ENCODE measurements around the gene ENTPD8.
A peak's percentile ranks its signal among the peaks of the same experiment; 100 is the strongest.
"Not testable (repeated sequence)": the region's sequence is repeated elsewhere in the genome, so short reads cannot be mapped to it uniquely, and the experiment has no call there.

The ENTPD8 gene

DNA sequence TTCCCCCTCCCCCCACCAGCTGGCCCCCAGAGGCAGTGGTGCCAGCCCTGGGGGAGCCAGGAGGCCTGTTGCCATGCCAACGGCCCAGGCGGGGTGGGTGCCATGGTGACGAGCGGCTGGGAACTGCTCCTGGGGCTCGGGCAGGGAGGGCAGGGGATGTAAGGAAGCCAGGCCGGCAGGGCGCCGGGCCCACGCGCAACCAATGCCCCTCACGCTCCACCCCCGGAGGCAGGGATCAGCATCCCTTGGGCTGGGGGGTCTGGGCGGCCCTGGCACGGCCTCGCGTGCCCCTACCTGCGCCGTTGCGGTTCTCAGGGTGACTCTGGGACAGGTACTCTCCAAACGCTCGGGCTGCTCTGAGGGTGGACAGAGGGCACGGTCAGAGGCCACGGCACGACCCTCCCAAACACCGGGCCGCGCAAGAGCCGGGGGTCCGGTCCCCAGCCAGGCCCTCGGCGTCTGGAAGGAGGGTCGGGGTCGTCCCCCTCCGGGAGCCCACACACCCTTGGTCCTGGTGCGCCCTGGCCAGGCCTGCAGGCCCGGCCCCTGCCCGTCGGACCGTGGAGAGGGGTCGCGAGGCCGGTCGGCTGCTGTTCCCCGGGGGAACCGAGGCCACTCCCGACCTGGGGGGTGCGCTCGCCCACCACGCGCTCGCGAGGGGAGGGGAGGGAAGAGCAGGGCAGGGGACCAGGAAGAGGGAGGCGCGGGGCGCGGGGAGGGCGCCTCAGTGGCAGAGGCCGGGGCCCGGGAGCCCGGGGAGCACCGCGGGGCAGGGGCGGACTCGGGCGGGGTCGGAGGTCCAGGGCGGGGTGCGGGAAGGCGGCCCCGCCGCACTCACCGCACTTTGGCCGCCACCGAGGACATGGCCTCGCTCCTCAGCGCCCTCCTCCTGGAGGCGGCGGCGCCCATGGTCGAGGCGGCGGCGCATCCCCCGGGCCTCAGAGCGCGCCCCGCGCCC, 17.3 kb upstream of the ENTPD8 start:
- peak; percentile 50 for DNase-seq

DNA sequence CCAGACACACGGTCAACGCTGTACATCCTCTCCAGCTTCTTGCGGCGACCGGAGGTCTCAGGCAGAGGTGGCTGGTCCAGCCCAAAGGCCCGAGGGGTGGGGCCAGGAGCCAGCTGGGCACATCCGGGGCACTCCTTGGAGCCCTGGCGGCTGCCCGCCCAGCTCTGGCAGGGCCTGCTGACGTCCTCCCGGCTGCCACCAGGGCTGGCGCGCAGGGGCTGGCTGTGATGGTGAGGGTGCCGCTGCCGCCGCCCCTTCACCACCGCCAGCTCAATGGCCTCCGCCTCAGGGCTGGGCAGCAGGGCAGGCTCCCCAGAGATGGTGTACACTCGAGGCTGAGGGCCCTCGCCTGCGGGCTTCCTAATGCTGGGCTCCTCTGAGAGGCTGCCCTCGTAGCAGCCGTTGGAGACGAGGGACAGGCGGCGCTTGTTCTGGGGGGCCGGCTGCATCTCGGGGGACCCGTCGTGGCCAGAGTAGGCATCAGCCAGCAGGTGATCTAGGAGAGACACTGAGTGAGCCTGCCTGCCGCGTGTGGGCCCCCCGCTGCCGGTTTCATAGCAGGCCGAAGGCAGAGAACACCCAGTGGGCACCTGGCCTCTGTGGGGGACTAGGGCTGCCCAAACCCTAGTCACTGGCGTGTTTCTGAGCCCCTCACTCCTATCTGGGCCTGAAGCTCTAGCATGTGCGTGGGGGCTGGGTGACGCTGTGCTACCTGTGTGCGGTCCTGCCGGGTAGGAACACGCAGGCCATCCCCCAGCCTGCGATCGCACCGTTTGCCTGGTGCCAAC, 16.4 kb upstream of the ENTPD8 start:
- no peak for DNase-seq

DNA sequence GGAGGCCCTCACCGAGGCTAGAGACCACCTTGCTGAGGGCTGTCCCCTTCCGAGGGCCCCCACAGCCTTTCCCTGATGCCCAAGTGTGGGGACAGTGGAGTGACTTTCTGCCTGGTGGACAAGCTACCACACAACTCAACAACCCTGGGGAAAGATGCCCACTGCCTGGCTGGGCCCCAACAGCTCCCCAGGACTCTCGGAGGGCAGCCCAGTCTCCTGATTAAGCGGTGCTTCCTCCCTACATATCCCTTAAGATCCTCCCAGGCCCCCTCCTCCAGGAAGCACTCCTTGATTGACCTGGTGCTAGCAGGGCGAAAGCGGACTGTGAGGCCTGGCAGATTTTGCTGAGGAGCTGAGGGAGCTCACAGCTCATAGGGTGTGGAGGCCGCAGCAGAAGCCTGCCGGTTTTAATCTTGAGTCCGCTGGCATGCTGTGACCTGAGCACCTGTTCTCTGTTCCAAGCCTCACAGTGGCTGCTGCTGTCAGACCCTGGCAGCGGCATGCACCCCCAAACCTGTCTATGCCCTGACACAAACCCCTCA, 15.8 kb upstream of the ENTPD8 start:
- DNase-seq, result no peak

DNA sequence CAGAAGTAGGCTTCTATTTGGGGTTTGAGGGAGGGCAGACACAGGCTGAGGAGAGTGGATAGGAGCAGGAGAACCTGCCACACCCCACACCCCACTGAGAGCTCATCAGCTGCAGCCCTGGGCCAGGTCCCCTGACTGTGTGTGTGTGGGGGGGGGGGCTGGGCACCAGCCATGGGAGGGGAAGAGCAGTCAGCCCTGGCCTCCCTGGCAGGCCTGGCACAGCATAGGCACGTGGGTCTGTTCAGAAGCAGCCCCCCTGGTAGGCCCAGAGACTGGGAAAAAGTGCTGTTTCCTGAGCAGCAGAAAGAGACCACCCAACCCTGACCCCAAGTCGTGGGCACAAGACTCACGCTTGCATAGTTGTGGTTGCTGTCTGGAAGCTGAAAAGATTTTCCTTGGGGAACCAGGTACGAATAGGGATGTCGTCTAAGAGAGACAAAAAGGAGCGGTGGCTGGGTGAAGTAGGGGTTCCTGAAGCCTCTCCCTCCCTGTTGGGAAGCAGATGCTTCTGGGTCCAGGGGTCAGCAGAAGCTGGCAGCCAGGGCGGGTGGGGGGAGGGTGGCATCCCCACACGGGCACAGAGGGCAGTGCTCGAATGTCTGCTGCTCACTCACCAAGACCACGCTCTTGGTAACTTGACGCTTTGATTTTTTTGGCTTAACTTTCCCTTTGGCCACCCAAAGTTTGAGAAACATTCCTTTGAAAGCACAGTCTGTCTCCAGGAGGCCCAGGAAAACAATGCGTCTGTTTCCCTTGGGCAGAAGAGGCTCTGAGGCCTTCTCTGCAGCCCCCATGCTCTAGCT, 15.1 kb upstream of the ENTPD8 start:
- DNase-seq, result no peak

DNA sequence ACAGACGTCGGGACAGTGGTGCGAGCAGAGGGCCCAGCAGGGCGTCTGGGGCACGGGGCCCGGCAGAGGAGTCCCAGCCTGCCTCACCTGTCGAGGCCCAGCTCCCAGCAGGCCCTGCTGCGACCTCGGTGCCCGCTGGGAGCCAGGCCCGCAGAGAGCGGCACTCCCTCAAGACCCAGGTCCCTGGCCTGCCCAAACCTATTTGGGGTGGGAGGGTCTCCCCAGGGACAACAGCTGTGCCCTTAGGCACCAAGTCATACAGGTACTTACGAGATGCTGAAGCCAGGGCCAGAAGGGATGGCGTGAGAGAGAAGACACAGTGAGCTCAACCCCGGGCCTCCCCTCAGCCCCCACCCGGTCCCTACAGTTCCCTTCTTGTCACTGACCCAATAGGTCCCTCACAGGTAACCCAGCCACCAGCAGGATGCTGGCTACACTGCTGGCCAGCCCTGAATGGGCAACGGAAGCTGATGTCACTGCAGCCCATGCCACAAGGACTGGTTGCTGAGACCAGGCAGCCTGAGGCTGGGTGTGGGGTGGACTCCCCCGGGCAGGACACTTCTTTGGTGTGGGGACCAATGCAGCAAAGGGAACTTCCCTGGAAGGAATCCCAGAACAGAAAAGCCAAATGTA, 14.3 kb upstream of the ENTPD8 start:
- DNase-seq, result no peak

DNA sequence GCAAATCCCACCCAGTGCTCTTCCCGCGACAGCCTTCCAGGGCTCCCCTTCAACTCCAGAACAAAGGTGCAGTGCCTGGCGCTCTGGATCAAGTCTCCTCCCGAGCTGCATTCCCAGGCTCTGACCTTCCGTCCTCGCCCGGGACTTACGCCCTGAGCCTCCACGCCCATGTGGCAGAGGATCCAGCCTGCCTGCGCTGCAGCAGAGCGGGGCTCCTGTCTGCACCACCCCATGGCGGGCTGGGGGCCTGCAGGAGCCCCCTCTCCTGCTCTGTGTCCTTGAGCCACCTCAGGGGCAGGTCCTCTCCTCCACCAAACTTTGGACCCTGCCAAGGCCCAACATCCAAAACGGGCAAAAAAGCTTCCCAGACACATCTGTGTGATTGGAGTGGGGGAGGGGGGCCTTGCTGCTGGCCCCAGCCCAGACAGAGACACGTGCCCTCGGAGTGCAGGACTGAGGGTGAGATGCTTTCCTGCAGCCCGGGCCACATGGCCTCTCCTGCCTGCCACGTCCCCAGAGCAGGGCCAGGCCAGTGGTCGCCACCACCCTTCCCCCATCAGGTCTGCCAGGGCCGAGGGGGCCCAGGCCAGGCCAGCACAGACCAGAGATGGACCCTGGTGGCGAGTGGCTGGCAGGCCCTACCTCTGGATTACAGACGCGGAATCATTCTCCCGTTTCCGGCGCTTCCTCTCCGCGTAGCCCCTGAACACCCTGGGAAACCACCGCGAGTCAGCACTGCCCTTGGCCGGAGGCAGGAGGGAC, 13.6 kb upstream of the ENTPD8 start:
- DNase-seq, result no peak

DNA sequence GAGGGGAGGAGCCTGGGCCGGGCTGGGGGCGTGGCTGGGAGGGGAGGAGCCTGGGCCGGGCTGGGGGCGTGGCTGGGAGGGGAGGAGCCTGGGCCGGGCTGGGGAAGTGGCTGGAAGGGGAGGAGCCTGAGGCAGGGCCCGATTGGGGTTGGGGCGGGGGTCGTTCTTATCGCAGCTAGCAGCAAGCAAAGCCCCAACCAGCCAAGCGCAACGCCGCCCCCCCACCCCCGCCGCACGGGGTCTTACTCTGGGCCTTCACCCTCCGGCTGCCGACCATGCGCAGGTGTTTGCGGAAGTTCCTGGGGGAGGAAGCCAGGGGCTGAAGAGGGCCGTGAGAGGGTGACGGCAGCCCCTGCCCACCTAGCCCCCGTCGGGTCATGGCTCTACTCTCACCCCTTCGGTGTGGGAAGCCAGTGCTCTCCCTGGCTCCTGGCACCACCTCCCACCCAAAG, 13.0 kb upstream of the ENTPD8 start:
- DNase-seq, result no peak

DNA sequence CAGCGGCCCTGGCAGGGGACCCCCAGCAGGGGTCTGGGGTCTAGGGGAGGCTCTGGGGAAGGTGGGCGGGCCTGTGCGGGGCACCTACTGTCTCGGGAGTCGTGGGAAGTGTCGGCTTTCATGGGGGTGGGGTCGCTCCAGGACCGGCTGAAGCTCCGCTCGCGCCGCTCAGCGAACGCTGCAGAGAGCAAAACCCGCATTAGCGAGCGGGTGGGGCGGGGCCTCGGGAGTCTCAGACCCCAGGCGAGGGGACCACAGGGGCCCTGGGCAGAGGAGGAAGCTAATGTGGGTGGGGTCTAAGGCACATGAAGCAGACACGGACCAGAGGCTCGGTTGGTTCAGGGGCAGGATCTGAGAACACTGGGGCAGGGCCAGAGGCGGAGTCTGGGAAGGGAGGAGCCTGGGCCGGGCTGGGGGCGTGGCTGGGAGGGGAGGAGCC, 12.5 kb upstream of the ENTPD8 start:
- DNase-seq, result no peak

DNA sequence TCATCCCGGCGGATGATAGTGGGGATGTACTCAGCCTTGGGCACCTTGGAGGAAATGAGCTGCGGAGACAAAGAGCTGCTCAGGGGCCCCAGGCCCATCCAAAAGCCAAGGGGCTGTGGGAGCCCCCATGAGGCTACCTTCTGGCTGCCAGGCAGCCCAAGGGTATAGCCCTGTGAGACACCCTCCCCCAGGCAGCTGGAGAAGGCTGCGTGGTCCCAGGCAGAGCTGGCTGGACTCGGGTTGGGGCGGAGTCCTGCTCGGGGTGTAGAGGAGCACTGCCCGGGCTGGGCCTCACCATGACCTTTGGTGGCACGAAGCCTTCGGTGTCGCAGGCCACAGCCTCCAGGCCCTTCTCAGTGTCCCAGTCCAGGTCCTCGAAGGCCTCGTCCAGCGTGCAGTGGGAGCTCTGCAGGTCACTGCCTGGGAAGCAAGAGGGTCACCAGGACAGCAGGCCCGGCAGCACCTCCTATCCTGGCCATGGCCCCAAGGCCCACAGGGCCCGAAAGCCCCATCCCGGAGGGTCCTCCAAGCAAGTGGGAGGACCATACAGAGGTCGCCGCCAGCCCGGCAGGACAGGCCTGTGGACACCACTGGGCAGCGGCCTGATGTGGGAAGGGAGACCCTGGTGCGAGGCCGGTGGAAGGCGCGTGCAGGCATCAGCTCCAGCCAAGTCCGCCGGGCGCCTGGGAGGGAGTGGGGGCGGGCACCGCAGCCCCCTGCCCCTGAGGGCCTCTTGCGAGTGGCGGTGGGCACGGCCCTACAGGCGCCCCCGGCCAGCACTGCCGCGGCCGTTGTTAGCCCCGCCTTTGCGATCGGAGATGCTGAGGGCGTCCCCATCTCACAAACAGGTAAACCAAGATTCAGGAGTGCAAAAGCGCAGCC, 11.8 kb upstream of the ENTPD8 start:
- no peak for DNase-seq

DNA sequence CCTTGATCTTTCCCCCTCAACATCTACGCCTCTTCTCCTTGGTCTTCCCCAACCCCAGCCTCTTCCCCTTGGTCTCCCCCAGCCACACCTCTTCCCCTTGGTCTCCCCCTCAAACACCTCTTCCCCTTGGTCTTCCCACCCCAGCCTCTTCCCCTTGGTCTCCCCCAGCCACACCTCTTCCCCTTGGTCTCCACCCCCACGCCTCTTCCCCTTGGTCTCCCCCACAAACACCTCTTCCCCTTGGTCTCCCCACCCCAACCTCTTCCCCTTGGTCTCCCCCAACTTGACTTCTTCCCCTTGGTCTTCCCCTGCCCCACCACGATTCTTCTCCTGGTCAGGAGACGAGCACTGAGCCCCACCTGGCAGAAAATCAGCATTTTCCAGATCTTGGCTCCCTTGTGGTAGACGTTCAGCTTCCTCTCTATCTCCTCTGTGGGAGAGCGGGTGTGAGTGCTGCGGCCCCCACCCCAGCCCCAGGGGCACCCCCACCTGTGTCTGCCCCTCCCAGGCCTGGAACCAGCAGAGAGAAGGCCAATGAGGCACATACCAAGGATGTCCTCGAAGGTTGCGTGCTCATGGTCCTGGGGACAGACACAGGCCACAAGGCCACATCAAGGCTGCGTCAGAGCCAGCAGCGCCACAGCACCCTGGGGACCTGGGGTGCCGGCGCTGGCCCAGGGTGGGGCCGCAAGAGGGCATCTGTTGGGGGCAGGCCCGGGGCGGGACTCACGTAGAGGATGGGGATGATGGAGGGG, 11.0 kb upstream of the ENTPD8 start:
- DNase-seq, result no peak

DNA sequence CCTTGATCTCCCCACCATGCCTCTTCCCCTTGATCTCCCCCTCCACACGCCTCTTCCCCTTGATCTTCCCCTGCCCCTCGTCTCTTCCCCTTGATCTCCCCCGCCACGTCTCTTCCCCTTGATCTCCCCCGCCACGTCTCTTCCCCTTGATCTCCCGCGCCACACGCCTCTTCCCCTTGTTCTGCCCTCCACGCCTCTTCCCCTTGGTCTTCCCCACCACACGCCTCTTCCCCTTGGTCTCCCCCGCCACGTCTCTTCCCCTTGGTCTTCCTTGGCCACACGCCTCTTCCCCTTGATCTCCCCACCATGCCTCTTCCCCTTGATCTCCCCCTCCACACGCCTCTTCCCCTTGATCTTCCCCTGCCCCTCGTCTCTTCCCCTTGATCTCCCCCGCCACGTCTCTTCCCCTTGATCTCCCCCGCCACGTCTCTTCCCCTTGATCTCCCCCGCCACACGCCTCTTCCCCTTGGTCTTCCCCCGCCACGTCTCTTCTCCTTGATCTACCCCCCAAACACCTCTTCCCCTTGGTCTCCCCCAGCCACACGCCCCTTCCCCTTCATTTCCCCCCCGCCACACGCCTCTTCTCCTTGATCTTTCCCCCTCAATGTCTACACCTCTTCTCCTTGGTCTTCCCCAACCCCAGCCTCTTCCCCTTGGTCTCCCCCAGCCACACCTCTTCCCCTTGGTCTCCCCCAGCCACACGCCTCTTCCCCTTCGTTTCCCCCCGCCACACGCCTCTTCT, 10.3 kb upstream of the ENTPD8 start:
- DNase-seq, result not testable (repeated sequence)

DNA sequence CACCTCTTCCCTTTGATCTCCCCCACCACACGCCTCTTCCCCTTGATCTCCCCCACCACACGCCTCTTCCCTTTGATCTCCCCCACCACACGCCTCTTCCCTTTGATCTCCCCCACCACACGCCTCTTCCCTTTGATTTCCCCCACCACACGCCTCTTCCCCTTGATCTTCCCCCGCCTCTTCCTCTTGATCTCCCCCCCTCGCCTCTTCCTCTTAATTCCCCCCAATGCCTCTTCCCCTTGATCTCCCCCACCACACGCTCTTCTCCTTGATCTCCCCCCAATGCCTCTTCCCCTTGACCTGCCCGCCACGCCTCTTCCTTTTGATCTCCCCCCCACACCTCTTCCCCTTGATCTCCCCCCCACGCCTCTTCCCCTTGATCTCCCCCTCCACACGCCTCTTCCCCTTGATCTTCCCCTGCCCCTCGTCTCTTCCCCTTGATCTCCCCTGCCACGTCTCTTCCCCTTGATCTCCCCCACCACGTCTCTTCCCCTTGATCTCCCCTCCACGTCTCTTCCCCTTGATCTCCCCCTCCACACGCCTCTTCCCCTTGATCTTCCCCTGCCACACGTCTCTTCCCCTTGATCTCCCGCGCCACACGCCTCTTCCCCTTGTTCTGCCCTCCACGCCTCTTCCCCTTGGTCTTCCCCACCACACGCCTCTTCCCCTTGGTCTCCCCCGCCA, 9.5 kb upstream of the ENTPD8 start:
- not testable (repeated sequence) for DNase-seq

DNA sequence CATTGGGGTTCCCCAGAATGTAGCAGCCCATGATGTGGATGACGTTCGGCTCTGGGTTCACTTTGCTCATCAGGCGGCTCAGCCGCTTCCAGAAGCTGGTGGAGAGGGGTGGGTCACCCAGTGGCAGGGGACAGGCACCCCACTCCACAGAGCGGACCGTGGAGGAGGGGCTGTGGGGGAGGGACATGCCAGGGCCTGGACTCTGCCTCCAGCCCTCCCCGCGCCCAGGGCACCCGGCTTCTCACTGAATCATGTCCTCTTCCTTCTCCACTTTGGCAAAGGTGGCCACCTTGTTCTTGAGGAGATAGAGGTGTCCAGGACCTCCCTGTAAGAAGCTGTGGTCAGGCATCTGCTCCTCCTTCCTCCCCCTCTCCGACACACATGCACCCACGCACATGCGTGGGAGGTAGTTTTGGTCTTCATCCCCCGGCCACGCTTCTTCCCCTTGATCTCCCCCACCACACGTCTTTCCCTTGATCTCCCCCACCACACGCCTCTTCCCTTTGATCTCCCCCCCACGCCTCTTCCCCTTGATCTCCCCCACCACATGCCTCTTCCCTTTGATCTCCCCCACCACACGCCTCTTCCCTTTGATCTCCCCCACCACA, 8.9 kb upstream of the ENTPD8 start:
- no peak for DNase-seq

DNA sequence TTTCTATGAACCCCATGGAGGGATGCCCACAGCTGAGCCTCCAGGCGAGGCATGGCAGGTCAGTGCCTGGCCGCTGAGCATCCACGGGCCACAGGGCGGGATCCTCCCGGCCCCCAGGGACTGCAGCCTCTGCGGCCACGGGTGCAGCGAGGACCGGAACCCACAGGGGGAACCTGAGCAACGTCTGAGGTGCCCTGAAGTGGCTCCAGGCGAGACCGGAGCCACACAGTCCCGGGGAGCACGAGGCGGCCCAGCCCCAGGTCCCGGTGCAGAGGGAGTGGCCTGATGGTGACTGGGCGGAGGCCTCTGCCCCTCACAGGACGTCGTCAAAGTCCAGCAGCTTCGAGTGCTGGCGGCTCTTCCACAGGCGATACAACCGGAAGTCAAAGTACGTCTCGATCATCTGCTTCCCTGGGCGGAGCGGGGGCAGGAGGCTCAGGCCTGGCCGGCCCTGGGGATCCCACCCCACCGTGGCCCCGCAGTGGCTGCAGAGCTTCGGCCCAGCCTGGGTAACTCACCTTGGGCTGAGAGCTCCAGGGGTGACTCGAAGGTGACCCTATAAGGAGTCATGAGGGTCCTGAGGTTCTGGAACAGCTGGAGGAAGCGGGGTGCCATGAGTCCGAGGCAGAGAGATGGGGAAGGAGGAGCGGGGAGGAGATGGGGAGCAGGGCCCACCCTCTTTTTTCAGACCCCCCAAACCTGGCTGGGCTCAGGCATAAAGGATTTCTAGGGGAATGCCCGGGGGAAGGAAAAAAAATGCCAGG, 8.1 kb upstream of the ENTPD8 start:
- no peak for DNase-seq

DNA sequence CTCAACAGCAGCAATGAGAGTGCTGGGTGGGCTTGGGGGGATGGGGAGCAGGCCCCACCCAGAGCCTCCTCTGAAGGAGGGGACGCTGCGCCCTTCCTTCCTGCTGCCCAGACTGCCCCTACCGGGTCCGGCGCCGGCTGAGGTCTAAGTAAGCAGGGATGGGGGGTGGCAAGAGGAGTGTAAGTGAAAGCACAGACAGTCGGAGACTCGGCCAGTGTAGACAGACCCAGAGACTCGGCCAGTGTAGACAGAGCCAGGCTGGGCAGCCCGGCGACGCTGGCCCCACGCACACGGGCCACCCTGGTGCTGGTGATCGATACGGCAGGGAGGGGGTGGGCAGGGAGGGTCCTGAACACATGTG, 7.4 kb upstream of the ENTPD8 start:
- no peak for DNase-seq

DNA sequence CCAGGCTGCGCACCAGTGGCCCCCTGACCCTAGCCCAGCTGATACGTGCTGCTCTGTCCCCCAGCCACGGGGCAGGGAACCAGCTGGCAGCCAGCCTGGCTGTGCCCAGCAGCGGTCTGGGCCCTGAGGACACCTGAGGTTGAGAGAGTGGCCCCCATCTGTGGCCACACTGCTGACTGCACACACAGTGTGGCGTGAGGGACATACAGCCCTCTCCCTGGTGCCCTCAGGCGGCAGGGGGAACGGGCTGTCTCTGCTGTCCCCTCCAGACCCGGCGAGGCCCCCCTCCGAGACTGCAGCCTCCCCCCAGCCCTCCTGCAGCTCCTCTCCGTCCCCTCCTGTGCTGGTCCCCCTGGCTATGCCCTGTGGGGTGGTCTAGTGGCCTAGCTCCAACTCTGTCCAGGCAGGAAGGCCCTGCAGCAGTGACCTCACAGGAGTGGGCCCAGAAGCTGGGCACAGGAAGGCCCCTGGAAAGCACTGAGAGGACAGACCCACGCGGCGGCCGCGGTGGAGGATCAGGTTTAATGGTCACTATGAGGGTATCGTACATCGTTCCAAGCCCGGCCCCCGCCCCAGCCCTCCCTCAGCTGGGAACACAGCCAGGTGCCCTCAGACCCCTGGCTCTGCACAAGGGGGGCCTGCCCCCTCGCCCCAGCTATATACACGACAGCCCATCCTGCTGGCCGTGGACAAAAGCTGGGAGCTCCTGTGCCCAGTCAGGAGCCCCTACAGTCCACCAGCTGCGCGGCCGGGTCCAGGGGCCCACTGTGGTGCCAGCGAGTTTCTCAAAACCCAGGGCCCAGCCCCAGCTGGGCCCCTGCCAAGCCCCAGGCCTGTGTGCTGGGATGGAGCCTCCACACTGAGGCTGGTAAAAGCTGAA, 6.8 kb upstream of the ENTPD8 start:
- DNase-seq, result no peak
